Panc1 (cell line): ENCODE data around the gene LSM5. TPM values are rescaled to one million over a fixed set of nuclear protein-coding genes. Genes with fewer than 3 reads are reported as not detected.

ENCODE experiments used
- total RNA-seq: library from RNA; stranded (reverse); gene quantifications from one replicate; pipeline ENCODE4 v1.2.1, GENCODE V29; 2021; ENCODE audit not compliant: unreplicated experiment

LSM5 gene
- total RNA-seq, 1 experiment from 2014 or later: 109 TPM

Other genes starting within 250 kb of the LSM5 start
- 66.6 TPM for gene AVL9, start 5.1 kb upstream of the LSM5 start, total RNA-seq